ENCODE data around the gene MYO10. TPM values are rescaled to one million over a fixed set of nuclear protein-coding genes. Genes with fewer than 3 reads are reported as not detected.

MYO10 gene
- total RNA-seq, 3 donors from 2014 or later (not counting 1 experiment from before 2014, with no cell fraction given) = 0.83 to 1.2 TPM; not detected in 1

GRCh38 chr5:16957304-16958196 is 21.5 kb upstream of the MYO10 start:
- no peaks in the 10 kb centered on the region for H3K27me3 ChIP-seq (ENCODE audit: control insufficient read depth, insufficient read depth, low read length)
- H3K9me3 ChIP-seq (ENCODE audit: control insufficient read depth, insufficient read depth, low read length) = no peaks in the 10 kb centered on the region
- no peak overlapping the region for H3K27ac ChIP-seq (ENCODE audit: low read length)
- 90% methylated on average over 13 of the region's 13 CpGs for WGBS (ENCODE audit: insufficient coverage)
- H3K27me3 Mint-ChIP-seq (ENCODE audit: low read depth in 2 of 2) = no peaks in the 10 kb centered on the region
- no peaks in the 10 kb centered on the region for H3K4me1 ChIP-seq (ENCODE audit: control insufficient read depth, insufficient read depth, low read length)
- no peak for TF ChIP-seq CTCF (IDR thresholded peaks at IDR 0.05)
- no peak overlapping the region for H3K27ac Mint-ChIP-seq
- no peaks in the 10 kb centered on the region for H3K36me3 ChIP-seq (ENCODE audit: control insufficient read depth, insufficient read depth, low read length)
- intact Hi-C loops (cut with micrococcal nuclease) = no loop called here
- DNase-seq (no peak), ATAC-seq (no peak)
- H3K4me3 ChIP-seq (ENCODE audit: low read length) = no peak overlapping the region
- H3K9me3 Mint-ChIP-seq = peaks cover 0 to 4% of the 10 kb centered on the region in 2 donors
- H3K4me3 Mint-ChIP-seq = no peak overlapping the region
- no peaks in the 10 kb centered on the region for H3K4me1 Mint-ChIP-seq
- no peaks in the 10 kb centered on the region for H3K36me3 Mint-ChIP-seq

DNA sequence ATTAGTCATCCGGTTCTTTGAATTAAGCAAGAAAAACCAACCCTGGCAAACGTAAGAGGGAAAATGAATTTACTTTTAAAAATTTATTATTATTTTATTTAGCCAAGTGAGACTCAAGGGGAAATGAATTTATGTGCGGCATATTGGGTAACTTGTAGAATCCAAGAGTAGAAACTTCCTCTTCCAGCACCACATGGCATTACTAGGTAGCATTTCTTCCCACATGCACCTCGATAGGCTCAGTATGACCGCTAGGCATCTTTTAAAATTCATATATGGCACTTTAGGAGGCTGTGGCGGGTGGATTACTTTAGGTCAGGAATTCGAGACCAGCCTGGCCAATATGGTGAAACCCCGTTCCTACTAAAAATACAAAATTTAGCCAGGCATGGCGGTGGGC is 17.6 kb upstream of the MYO10 start:
- intact Hi-C loops (cut with micrococcal nuclease) = no loop called here

GRCh38 chr5:16952968-16953671 is 17.0 kb upstream of the MYO10 start:
- no peak overlapping the region for H3K27ac Mint-ChIP-seq
- no peaks in the 10 kb centered on the region for H3K27me3 Mint-ChIP-seq (ENCODE audit: low read depth in 2 of 2)
- H3K9me3 ChIP-seq (ENCODE audit: control insufficient read depth, insufficient read depth, low read length) = no peaks in the 10 kb centered on the region
- H3K4me3 Mint-ChIP-seq = no peak overlapping the region
- no peaks in the 10 kb centered on the region for H3K36me3 ChIP-seq (ENCODE audit: control insufficient read depth, insufficient read depth, low read length)
- no peak overlapping the region for H3K27ac ChIP-seq (ENCODE audit: low read length)
- ATAC-seq (no peak), DNase-seq (no peak)
- H3K9me3 Mint-ChIP-seq = peaks cover 2 to 9% of the 10 kb centered on the region in 2 donors
- no peak for TF ChIP-seq CTCF (IDR thresholded peaks at IDR 0.05)
- no peak overlapping the region for H3K4me3 ChIP-seq (ENCODE audit: low read length)
- 84% methylated on average over 6 of the region's 6 CpGs for WGBS (ENCODE audit: insufficient coverage)
- no peaks in the 10 kb centered on the region for H3K4me1 ChIP-seq (ENCODE audit: control insufficient read depth, insufficient read depth, low read length)
- intact Hi-C loops (cut with micrococcal nuclease) = no loop called here
- H3K27me3 ChIP-seq (ENCODE audit: control insufficient read depth, insufficient read depth, low read length) = no peaks in the 10 kb centered on the region
- no peaks in the 10 kb centered on the region for H3K36me3 Mint-ChIP-seq
- H3K4me1 Mint-ChIP-seq = no peaks in the 10 kb centered on the region

More for the DNA sequence above, 17.6 kb upstream of the MYO10 start:
- Mint-ChIP-seq H3K27ac (no peak overlapping the region), H3K9me3 (peaks cover 0 to 6% of the 10 kb centered on the region in 2 donors), H3K4me3 (no peak overlapping the region), H3K36me3 (no peaks in the 10 kb centered on the region), H3K4me1 (no peaks in the 10 kb centered on the region), H3K27me3 (ENCODE audit: low read depth in 2 of 2) (no peaks in the 10 kb centered on the region)
- TF ChIP-seq CTCF (IDR thresholded peaks at IDR 0.05) = no peak
- no peaks in the 10 kb centered on the region for H3K36me3 ChIP-seq (ENCODE audit: control insufficient read depth, insufficient read depth, low read length)
- no peak overlapping the region for H3K27ac ChIP-seq (ENCODE audit: low read length)
- H3K4me3 ChIP-seq (ENCODE audit: low read length) = no peak overlapping the region
- DNase-seq = no peak
- no peaks in the 10 kb centered on the region for H3K9me3 ChIP-seq (ENCODE audit: control insufficient read depth, insufficient read depth, low read length)
- no peak for ATAC-seq
- WGBS (ENCODE audit: insufficient coverage) = 93% methylated on average over 5 of the region's 9 CpGs
- no peaks in the 10 kb centered on the region for H3K27me3 ChIP-seq (ENCODE audit: control insufficient read depth, insufficient read depth, low read length)
- H3K4me1 ChIP-seq (ENCODE audit: control insufficient read depth, insufficient read depth, low read length) = no peaks in the 10 kb centered on the region

All from natural killer cell (primary cell).